OCI-LY7 (cell line): ENCODE data around the gene STK16. TPM values are rescaled to one million over a fixed set of nuclear protein-coding genes. Genes with fewer than 3 reads are reported as not detected.
"Not testable (repeated sequence)": the region's sequence is repeated elsewhere in the genome, so short reads cannot be mapped to it uniquely, and the experiment has no call there.

ENCODE experiments used
- BruUV-seq: library from RNA; stranded (reverse); fragments of 400-500 nt; replicated peaks from 2 replicates; lab custom pipeline; 2021; lab: Mats Ljungman, UMichigan
- CTCF ChIA-PET: fragments of 300-600 bp; sonication (Branson Sonifier 250); formaldehyde crosslinking; loops from one replicate; lab custom pipeline; 2022; ENCODE audit warnings: antibody characterized with exemption; ENCODE audit not compliant: unreplicated experiment; lab: Charles Lee
- POLR2A ChIA-PET: fragments of 300-600 bp; sonication (Branson Sonifier 250); formaldehyde crosslinking; loops from one replicate; lab custom pipeline; 2022; ENCODE audit warnings: antibody characterized with exemption; lab: Charles Lee
- DNase-seq: peaks from one replicate; pipeline ENCODE4 v3.0.0-alpha.2; 2015; ENCODE audit warnings: low spot score
- H2AFZ ChIP-seq: fragments of 200-600 bp; sonication (generic), shearing (Covaris generic); 2 replicates; pipeline ENCODE4 v1.6.1; 2014; ENCODE audit warnings: mild to moderate bottlenecking, antibody characterized with exemption, low read length, moderate library complexity
- H3K27ac ChIP-seq: fragments of 200-600 bp; sonication (generic); 2 replicates; pipeline ENCODE4 v1.5.1; 2014; ENCODE audit warnings: mixed run types, low read depth, mild to moderate bottlenecking, moderate library complexity, low read length, inconsistent platforms; ENCODE audit not compliant: poor library complexity, severe bottlenecking
- H3K36me3 ChIP-seq: fragments of 200-600 bp; sonication (generic); 2 replicates; pipeline ENCODE4 v1.6.1; 2014; ENCODE audit warnings: mild to moderate bottlenecking, antibody characterized with exemption, low read length, moderate library complexity, mixed read lengths; ENCODE audit not compliant: insufficient read depth
- H3K4me1 ChIP-seq: fragments of 200-600 bp; sonication (generic); 2 replicates; pipeline ENCODE4 v1.5.1; 2014; ENCODE audit warnings: mild to moderate bottlenecking, low read length; ENCODE audit not compliant: insufficient read depth, poor library complexity, severe bottlenecking
- H3K4me2 ChIP-seq: fragments of 200-600 bp; sonication (generic); 2 replicates; pipeline ENCODE4 v1.6.1; 2014; ENCODE audit warnings: mild to moderate bottlenecking, low read length
- H3K4me3 ChIP-seq: fragments of 200-600 bp; sonication (generic); 2 replicates; pipeline ENCODE4 v1.5.1; 2014; ENCODE audit warnings: mild to moderate bottlenecking, low read depth, low read length; ENCODE audit not compliant: poor library complexity, severe bottlenecking
- H3K79me2 ChIP-seq: fragments of 200-600 bp; sonication (generic); 2 replicates; pipeline ENCODE4 v1.6.1; 2016; ENCODE audit warnings: low read depth, mild to moderate bottlenecking, low read length, moderate library complexity, mixed read lengths; ENCODE audit not compliant: insufficient read depth
- H3K9me2 ChIP-seq: fragments of 200-600 bp; sonication (generic); 2 replicates; pipeline ENCODE4 v1.6.1; 2016; ENCODE audit warnings: mild to moderate bottlenecking, low read length, mixed read lengths; ENCODE audit not compliant: insufficient read depth
- H3K9me3 ChIP-seq: fragments of 200-600 bp; sonication (generic); 2 replicates; pipeline ENCODE4 v1.6.1; 2014; ENCODE audit warnings: mild to moderate bottlenecking, mixed run types, low read length, mixed read lengths
- H4K20me1 ChIP-seq: fragments of 200-600 bp; sonication (generic); 2 replicates; pipeline ENCODE4 v1.6.1; 2014; ENCODE audit warnings: mild to moderate bottlenecking, antibody characterized with exemption, low read length, moderate library complexity, mixed read lengths; ENCODE audit not compliant: insufficient read depth
- EZH2phosphoT487 ChIP-seq: fragments of 200-600 bp; sonication (generic); IDR thresholded peaks from 2 replicates; pipeline ENCODE4 v1.6.1; 2018; ENCODE audit warnings: low read depth, borderline replicate concordance, mild to moderate bottlenecking, mixed run types, antibody characterized with exemption, low read length, moderate library complexity, mixed read lengths
- intact Hi-C: fragments of 100-400 bp; cut with micrococcal nuclease; formaldehyde crosslinking; loops from one replicate; pipeline ENCODE4 v1.10.0; 2022; ENCODE audit not compliant: unreplicated experiment
- total RNA-seq, 2 experiments: library from RNA; depleted of rRNA in 1 of 2; stranded (reverse); fragments of >200 nt in 1 of 2; shearing (Covaris generic) in 1 of 2; gene quantifications; 2 replicates each; pipeline ENCODE4 v1.2.3, GENCODE V29; 2014 to 2022
- TF ChIP-seq, protein P1 (sequence below): fragments of 200-600 bp; sonication (generic); conservative IDR thresholded peaks from 2 replicates; pipeline ENCODE4 v1.5.1; 2014; ENCODE audit warnings: mild to moderate bottlenecking, antibody characterized with exemption, low read length, moderate library complexity, mixed read lengths

The STK16 gene
- total RNA-seq, 2 experiments from 2014 or later, result 23.4 to 39.5 TPM

DNA sequence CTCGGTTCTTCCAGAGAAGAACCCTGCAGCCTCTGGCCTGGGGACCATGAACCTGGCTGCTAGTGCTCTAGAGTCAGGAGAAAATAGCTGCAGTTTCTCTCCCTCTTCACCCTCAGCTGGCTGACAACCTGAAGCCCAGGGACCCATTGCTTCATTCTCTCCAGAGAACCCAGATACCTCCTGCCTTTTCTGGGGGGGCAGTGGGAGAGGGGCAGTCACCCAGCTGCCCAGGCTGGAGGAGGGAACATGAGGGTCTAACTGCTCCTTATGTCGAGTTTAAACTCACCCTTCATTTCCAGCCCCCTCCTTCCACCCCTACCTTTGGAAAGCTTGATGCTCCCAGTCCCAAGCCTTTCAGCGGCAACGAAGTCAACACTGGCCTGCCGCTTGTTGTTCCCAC lies 46.3 kb upstream of the STK16 start:
- POLR2A ChIA-PET, result no interaction called here
- CTCF ChIA-PET, result interaction anchor here (0.7 kb wide), 1 partner anchor 27 kb away, joined by 3 read pairs; no protein-coding TSS in a partner anchor
- TF ChIP-seq, protein P1, sequence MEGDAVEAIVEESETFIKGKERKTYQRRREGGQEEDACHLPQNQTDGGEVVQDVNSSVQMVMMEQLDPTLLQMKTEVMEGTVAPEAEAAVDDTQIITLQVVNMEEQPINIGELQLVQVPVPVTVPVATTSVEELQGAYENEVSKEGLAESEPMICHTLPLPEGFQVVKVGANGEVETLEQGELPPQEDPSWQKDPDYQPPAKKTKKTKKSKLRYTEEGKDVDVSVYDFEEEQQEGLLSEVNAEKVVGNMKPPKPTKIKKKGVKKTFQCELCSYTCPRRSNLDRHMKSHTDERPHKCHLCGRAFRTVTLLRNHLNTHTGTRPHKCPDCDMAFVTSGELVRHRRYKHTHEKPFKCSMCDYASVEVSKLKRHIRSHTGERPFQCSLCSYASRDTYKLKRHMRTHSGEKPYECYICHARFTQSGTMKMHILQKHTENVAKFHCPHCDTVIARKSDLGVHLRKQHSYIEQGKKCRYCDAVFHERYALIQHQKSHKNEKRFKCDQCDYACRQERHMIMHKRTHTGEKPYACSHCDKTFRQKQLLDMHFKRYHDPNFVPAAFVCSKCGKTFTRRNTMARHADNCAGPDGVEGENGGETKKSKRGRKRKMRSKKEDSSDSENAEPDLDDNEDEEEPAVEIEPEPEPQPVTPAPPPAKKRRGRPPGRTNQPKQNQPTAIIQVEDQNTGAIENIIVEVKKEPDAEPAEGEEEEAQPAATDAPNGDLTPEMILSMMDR, result no peak
- no peak for TF ChIP-seq EZH2phosphoT487

DNA sequence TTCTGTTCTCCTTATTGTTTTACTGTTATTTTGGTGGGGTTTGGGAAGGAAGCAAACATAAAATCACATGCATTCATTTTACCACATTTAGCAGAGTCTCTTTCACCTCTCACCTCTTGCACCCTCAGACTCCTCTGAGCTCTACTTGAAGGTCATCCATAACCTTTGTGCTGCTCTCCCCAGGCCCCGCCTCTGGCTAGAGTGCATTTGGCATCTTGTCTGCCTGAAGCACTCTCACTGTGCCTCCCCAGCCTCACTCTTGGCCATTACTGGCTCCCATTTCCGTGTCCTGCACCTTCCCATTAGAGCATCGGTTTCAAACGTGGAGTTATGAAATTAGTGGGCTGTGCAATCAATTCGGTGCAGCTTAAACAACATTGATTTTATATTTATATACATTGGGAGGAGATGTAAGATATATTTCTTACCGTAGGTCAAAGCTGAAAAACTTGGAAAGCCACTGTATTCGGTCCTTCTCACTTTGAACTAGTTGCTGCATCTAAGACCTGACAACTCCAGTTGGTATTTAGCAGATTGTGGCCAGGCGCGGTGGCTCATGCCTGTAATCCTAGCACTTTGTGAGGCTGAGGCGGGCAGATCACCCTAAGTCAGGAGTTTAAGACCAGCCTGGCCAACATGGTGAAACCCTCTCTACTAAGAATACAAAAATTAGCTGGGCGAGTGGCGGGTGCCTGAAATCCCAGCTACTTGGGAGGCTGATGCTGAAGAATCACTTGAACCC lies 45.6 kb upstream of the STK16 start:
- ChIA-PET CTCF (interaction anchor here (0.7 kb wide), 1 partner anchor 28 kb away, joined by 3 read pairs; no protein-coding TSS in a partner anchor), POLR2A (interaction anchor here (0.9 kb wide), 1 partner anchor 8 kb away, joined by 4 read pairs; no protein-coding TSS in a partner anchor)
- Histone ChIP-seq H3K27ac (no peak overlapping the region), H2AFZ (no peak overlapping the region), H3K9me3 (peaks cover 3% of the 10 kb centered on the region; the same call in 1 of the 2 replicates), H4K20me1 (no peaks in the 10 kb centered on the region), H3K4me3 (no peak overlapping the region), H3K79me2 (no peaks in the 10 kb centered on the region), H3K4me2 (no peak overlapping the region), H3K9me2 (no peaks in the 10 kb centered on the region), H3K4me1 (no peaks in the 10 kb centered on the region), H3K36me3 (no peaks in the 10 kb centered on the region)
- intact Hi-C loops, result no loop called here
- TF ChIP-seq EZH2phosphoT487, result no peak
- TF ChIP-seq, protein P1, result no peak
- BruUV-seq, result no TSS peak
- no peak for DNase-seq

More for the DNA sequence above, 46.3 kb upstream of the STK16 start:
- DNase-seq, result no peak
- Histone ChIP-seq H3K36me3 (no peaks in the 10 kb centered on the region), H2AFZ (no peak overlapping the region), H3K4me3 (no peak overlapping the region), H3K9me2 (no peaks in the 10 kb centered on the region), H3K27ac (no peak overlapping the region), H3K79me2 (no peaks in the 10 kb centered on the region), H3K9me3 (no peaks in the 10 kb centered on the region), H3K4me1 (no peaks in the 10 kb centered on the region), H4K20me1 (no peaks in the 10 kb centered on the region), H3K4me2 (no peak overlapping the region)
- BruUV-seq, result no TSS peak
- intact Hi-C loops, result no loop called here

DNA sequence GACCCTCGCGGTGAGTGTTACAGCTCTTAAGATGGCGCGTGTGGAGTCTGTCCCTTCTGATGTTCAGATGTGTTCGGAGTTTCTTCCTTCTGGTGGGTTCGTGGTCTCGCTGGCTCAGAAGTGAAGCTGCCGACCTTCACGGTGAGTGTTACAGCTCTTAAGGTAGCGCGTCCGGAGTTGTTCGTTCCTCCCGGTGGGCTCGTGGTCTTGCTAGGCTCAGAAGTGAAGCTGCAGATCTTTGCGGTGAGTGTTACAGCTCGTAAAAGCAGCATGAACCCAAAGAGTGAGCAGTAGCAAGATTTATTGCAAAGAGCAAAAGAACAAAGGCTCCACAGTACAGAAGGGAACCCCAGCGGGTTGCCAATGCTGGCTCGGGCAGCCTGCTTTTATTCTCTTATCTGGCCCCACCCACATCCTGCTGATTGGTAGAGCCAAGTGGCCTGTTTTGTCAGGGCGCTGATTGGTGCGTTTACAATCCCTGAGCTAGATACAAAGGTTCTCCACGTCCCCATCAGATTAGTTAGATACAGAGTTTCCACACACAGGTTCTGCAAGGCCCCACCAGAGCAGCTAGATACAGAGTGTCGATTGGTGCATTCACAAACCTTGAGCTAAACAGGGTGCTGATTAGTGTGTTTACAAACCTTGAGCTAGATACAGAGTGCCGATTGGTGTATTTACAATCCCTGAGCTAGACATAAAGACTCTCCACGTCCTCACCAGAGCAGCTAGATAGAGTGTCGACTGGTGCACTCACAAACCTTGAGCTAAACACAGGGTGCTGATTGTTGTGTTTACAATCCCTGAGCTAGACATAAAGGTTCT lies 44.6 kb upstream of the STK16 start:
- H3K4me1 ChIP-seq, H3K9me3 ChIP-seq, H3K9me2 ChIP-seq, H3K4me3 ChIP-seq, H3K36me3 ChIP-seq, H2AFZ ChIP-seq, DNase-seq, H3K79me2 ChIP-seq, H3K4me2 ChIP-seq, intact Hi-C loops, BruUV-seq, H4K20me1 ChIP-seq, H3K27ac ChIP-seq: not testable (repeated sequence)
- CTCF ChIA-PET, result interaction anchor here (0.6 kb wide), 1 partner anchor 19 kb away, joined by 3 read pairs; no protein-coding TSS in a partner anchor
- POLR2A ChIA-PET, result interaction anchor here (0.9 to 1.6 kb wide), 3 partner anchors 9 to 24 kb away, joined by 4 to 5 read pairs (median 4); partner anchors contain the start of gene CNPPD1

DNA sequence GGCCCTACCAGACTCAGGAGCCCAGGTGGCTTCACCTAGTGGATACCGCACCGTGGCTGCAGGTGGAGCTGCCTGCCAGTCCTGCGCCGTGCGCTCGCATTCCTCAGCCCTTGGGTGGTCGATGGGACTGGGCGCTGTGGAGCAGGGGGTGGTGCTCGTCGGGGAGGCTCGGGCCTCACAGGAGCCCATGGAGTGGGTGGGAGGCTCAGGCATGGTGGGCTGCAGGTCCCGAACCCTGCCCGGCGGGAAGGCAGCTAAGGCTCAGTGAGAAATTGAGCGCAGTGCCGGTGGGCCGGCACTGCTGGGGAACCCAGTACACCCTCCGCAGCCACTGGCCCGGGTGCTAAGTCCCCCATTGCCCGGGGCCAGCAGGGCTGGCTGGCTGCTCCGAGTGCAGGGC lies 43.9 kb upstream of the STK16 start:
- POLR2A ChIA-PET, result interaction anchor here (1.6 kb wide), 1 partner anchor 16 kb away, joined by 4 read pairs; no protein-coding TSS in a partner anchor
- intact Hi-C loops, H2AFZ ChIP-seq, H3K9me2 ChIP-seq, DNase-seq, H3K79me2 ChIP-seq, H3K27ac ChIP-seq, H3K9me3 ChIP-seq, CTCF ChIA-PET, H3K36me3 ChIP-seq, BruUV-seq, H3K4me1 ChIP-seq, H3K4me2 ChIP-seq, H3K4me3 ChIP-seq, H4K20me1 ChIP-seq: not testable (repeated sequence)
